Natural killer cell (primary cell): ENCODE measurements around the gene C17orf107. TPM values are rescaled to one million over a fixed set of nuclear protein-coding genes. Genes with fewer than 3 reads are reported as not detected.

Experiments used
- ATAC-seq, 3 donors: fragments of 150-1000 bp in 2 of 3; fragments of 200-7000 bp in 1 of 3; cut with Tn5 transposase; 1 replicate in 1 of 3; 2 replicates in 2 of 3; pipeline ENCODE4 v1.10.0; 2021; ENCODE audit warnings: mild to moderate bottlenecking in 2 of 3, moderate library complexity in 2 of 3
- DNase-seq, 2 donors: peaks; one replicate each; pipeline versions ENCODE4 v3.0.0 to v3.0.0-alpha.2; 2013 to 2021; ENCODE audit warnings: mixed read lengths in 1 of 2
- H3K27ac ChIP-seq: one replicate; pipeline ENCODE4 v1.5.1; 2013; ENCODE audit warnings: mild to moderate bottlenecking, low read length
- H3K27me3 ChIP-seq: one replicate; pipeline ENCODE4 v1.6.1; 2013; ENCODE audit warnings: low read length; ENCODE audit not compliant: control insufficient read depth, insufficient read depth
- H3K36me3 ChIP-seq: one replicate; pipeline ENCODE4 v1.6.1; 2013; ENCODE audit warnings: low read length; ENCODE audit not compliant: control insufficient read depth, insufficient read depth
- H3K4me1 ChIP-seq: one replicate; pipeline ENCODE4 v1.6.1; 2013; ENCODE audit warnings: low read length; ENCODE audit not compliant: control insufficient read depth, insufficient read depth
- H3K4me3 ChIP-seq: one replicate; pipeline ENCODE4 v1.5.1; 2013; ENCODE audit warnings: low read length
- H3K9me3 ChIP-seq: one replicate; pipeline ENCODE4 v1.6.1; 2013; ENCODE audit warnings: low read length; ENCODE audit not compliant: control insufficient read depth, insufficient read depth
- H3K27ac Mint-ChIP-seq, 2 donors: one replicate each; pipeline ENCODE4 v1.8.0; 2022; ENCODE audit warnings: mild to moderate bottlenecking in 2 of 2, mixed read lengths in 2 of 2, moderate library complexity in 1 of 2
- H3K27me3 Mint-ChIP-seq, 2 donors: one replicate each; pipeline ENCODE4 v1.8.0; 2022; ENCODE audit warnings: low read depth in 2 of 2, mixed read lengths in 2 of 2
- H3K36me3 Mint-ChIP-seq: one replicate; pipeline ENCODE4 v1.8.0; 2022; ENCODE audit warnings: mixed read lengths
- H3K4me1 Mint-ChIP-seq, 2 donors: one replicate each; pipeline ENCODE4 v1.8.0; 2022; ENCODE audit warnings: mixed read lengths in 2 of 2
- H3K4me3 Mint-ChIP-seq: one replicate; pipeline ENCODE4 v1.8.0; 2022; ENCODE audit warnings: mild to moderate bottlenecking, moderate library complexity, mixed read lengths
- H3K9me3 Mint-ChIP-seq, 2 donors: one replicate each; pipeline ENCODE4 v1.8.0; 2022; ENCODE audit warnings: mixed read lengths in 2 of 2
- CTCF ChIP-seq: fragments of 200-600 bp; IDR thresholded peaks from one replicate; pipeline ENCODE4 v1.8.0; 2022; ENCODE audit warnings: antibody characterized with exemption
- WGBS: methylation state at CpG from one replicate; pipeline ENCODE4 v1.1.7; 2013; ENCODE audit warnings: missing lambda C conversion rate; ENCODE audit not compliant: insufficient coverage; 5-methylcytosine and 5-hydroxymethylcytosine counted together
- intact Hi-C: fragments of 100-400 bp; cut with micrococcal nuclease; formaldehyde crosslinking; loops from one replicate; pipeline ENCODE4 v1.14.2; 2022
- total RNA-seq, 4 donors: library from RNA; stranded (reverse); fragments of 120-200 nt in 1 of 4; gene quantifications; one replicate each; pipeline versions ENCODE4 v1.2.3 to v1.2.4, GENCODE V29; 2013 to 2022

Gene C17orf107
- total RNA-seq, 3 donors from 2014 or later (not counting 1 experiment from before 2014, with no cell fraction given), result 24.4 to 30.2 (median 27.5) TPM

- Mint-ChIP-seq H3K4me3 (no peak within 1 kb of the TSS), H3K9me3 (no peaks in the 10 kb centered on the region), H3K4me1 (peaks cover 28 to 37% of the 10 kb centered on the region in 2 donors), H3K27me3 (peaks cover 0 to 4% of the 10 kb centered on the region in 2 donors), H3K27ac (no peak within 1 kb of the TSS), H3K36me3 (no peaks in the 10 kb centered on the region)
- DNase-seq, result no peak
- TF ChIP-seq CTCF, result no peak
- H3K27me3 ChIP-seq, result no peaks in the 10 kb centered on the region
- peaks cover 22% of the 10 kb centered on the region for H3K4me1 ChIP-seq
- no peak within 1 kb of the TSS for H3K4me3 ChIP-seq
- H3K27ac ChIP-seq, result no peak within 1 kb of the TSS
- intact Hi-C loops, result no loop called here
- H3K9me3 ChIP-seq, result no peaks in the 10 kb centered on the region
- peaks cover 1% of the 10 kb centered on the region for H3K36me3 ChIP-seq
- WGBS, result 58% methylated on average over 11 of the region's 14 CpGs
- ATAC-seq, result no peak
Measured at GRCh38 chr17:4931963-4932362, 32.6 kb downstream of the C17orf107 start, which contains the start of gene GP1BA. TSS of gene GP1BA (plus strand) at chr17:4932277. CDS start at chr17:4932605, 328 bp downstream.

DNA sequence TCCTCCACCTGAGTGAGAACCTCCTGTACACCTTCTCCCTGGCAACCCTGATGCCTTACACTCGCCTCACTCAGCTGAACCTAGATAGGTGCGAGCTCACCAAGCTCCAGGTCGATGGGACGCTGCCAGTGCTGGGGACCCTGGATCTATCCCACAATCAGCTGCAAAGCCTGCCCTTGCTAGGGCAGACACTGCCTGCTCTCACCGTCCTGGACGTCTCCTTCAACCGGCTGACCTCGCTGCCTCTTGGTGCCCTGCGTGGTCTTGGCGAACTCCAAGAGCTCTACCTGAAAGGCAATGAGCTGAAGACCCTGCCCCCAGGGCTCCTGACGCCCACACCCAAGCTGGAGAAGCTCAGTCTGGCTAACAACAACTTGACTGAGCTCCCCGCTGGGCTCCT, 33.4 kb downstream of the C17orf107 start:
- peaks cover 0 to 4% of the 10 kb centered on the region in 2 donors for H3K27me3 Mint-ChIP-seq
- peaks cover 28 to 42% of the 10 kb centered on the region in 2 donors for H3K4me1 Mint-ChIP-seq
- no peaks in the 10 kb centered on the region for H3K27me3 ChIP-seq
- peaks cover 9% of the 10 kb centered on the region for H3K36me3 ChIP-seq
- H3K27ac ChIP-seq, result no peak overlapping the region
- peaks cover 22% of the 10 kb centered on the region for H3K4me1 ChIP-seq
- H3K4me3 ChIP-seq, result no peak overlapping the region
- H3K27ac Mint-ChIP-seq, result no peak overlapping the region
- H3K9me3 Mint-ChIP-seq, result no peaks in the 10 kb centered on the region
- no peak for TF ChIP-seq CTCF
- ATAC-seq (no peak), DNase-seq (no peak)
- H3K4me3 Mint-ChIP-seq, result no peak overlapping the region
- H3K9me3 ChIP-seq, result no peaks in the 10 kb centered on the region
- WGBS, result 94% methylated on average over 12 of the region's 12 CpGs
- H3K36me3 Mint-ChIP-seq, result no peaks in the 10 kb centered on the region
- intact Hi-C loops, result no loop called here

GRCh38 chr17:4933646-4934045, 34.3 kb downstream of the C17orf107 start:
- Histone ChIP-seq H3K27me3 (no peaks in the 10 kb centered on the region), H3K36me3 (peaks cover 17% of the 10 kb centered on the region), H3K4me3 (no peak overlapping the region), H3K27ac (no peak overlapping the region), H3K4me1 (peaks cover 29% of the 10 kb centered on the region), H3K9me3 (no peaks in the 10 kb centered on the region)
- H3K4me1 Mint-ChIP-seq, result peaks cover 33 to 50% of the 10 kb centered on the region in 2 donors
- H3K9me3 Mint-ChIP-seq, result no peaks in the 10 kb centered on the region
- 40% methylated on average over 15 of the region's 16 CpGs for WGBS
- DNase-seq, result no peak
- ATAC-seq, result peak in 1 of 3 donors; percentile 10
- intact Hi-C loops, result no loop called here
- H3K27me3 Mint-ChIP-seq, result peaks cover 0 to 4% of the 10 kb centered on the region in 2 donors
- no peaks in the 10 kb centered on the region for H3K36me3 Mint-ChIP-seq
- peak overlapping the region; percentile 80 for H3K4me3 Mint-ChIP-seq
- H3K27ac Mint-ChIP-seq, result peak overlapping the region in 1 of 2 donors; percentile 81
- TF ChIP-seq CTCF, result no peak
